ENCODE results near the gene LSM14B.

DNA sequence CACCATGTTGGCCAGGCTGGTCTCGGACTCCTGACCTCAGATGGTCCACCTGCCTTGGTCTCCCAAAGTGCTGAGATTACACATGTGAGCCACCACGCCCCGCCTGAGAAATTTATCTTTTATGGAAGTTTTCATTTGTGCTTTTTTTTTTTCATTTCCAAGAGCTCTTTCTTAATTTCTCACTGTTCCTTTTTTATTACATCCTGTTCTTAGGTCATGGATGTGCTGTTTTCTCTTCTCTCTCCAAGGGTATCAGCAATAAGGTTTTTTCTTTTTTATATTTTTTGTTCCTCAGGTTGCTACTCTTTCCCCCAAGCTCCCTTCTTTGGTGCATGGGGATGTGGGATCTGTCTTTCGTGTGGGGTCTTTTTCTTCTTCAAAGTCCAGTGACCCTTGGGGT is 21.2 kb upstream of the LSM14B start:
- TF ChIP-seq, protein P1, sequence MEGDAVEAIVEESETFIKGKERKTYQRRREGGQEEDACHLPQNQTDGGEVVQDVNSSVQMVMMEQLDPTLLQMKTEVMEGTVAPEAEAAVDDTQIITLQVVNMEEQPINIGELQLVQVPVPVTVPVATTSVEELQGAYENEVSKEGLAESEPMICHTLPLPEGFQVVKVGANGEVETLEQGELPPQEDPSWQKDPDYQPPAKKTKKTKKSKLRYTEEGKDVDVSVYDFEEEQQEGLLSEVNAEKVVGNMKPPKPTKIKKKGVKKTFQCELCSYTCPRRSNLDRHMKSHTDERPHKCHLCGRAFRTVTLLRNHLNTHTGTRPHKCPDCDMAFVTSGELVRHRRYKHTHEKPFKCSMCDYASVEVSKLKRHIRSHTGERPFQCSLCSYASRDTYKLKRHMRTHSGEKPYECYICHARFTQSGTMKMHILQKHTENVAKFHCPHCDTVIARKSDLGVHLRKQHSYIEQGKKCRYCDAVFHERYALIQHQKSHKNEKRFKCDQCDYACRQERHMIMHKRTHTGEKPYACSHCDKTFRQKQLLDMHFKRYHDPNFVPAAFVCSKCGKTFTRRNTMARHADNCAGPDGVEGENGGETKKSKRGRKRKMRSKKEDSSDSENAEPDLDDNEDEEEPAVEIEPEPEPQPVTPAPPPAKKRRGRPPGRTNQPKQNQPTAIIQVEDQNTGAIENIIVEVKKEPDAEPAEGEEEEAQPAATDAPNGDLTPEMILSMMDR (IDR thresholded peaks at IDR 0.05 in 4 of 5, conservative IDR thresholded peaks at IDR 0.05 in 1 of 5) = no peak
- TF ChIP-seq POLR2A (IDR thresholded peaks at IDR 0.05) = no peak
